ENCODE results near the gene MAGED1.

DNA sequence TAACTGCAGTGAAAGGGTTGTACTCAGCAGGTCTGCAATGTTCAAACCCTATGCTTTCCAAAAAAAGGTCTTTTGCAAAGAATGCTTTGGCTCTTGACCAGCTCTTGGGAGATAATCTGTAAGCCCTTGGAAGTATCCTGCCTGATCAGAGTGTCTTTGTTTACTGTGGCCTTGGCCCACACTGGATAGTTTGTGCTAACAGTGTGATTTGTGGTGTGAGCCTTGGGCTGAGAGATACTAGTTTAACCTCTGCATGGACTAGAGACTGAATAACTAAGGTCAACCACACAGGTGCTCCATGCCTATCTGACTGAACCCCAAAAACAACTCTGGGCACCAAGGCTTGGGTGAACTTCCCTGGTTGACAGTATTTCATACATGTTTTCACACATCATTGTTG lies 3.6 kb upstream of the MAGED1 start:
- TF ChIP-seq POLR2AphosphoS5 (IDR thresholded peaks at IDR 0.05; ENCODE audit: low read depth, low read length): no peak
- TF ChIP-seq FOXP2 (optimal IDR thresholded peaks at IDR 0.05; ENCODE audit: borderline replicate concordance, extremely low read depth, extremely low read length, insufficient read depth): no peak
- TF ChIP-seq TAF1 (IDR thresholded peaks at IDR 0.05; ENCODE audit: borderline replicate concordance, insufficient read depth, low read length): no peak
- TF ChIP-seq REST (IDR thresholded peaks at IDR 0.05; ENCODE audit: insufficient read depth in 1 of 2, low read depth in 2 of 2, low read length in 2 of 2): no peak
- no peak for TF ChIP-seq SIN3A (IDR thresholded peaks at IDR 0.05; ENCODE audit: borderline replicate concordance, insufficient read depth, low read length)

Data from PFSK-1 (cell line).